Tibial nerve (tissue), 4 donors: ENCODE results near the gene NAE1. TPM values are rescaled to one million over a fixed set of nuclear protein-coding genes. Genes with fewer than 3 reads are reported as not detected.

Experiments
- DNase-seq, 2 donors: peaks; one replicate each; pipeline ENCODE4 v3.0.0-alpha.2; 2019; ENCODE audit warnings: low spot score in 2 of 2
- H3K27ac ChIP-seq, 4 donors: fragments of 200-600 bp; sonication (generic) in 3 of 4; one replicate each; pipeline ENCODE4 v1.5.1; 2017 to 2019; ENCODE audit warnings: mild to moderate bottlenecking in 1 of 4
- H3K27me3 ChIP-seq, 2 donors: fragments of 200-600 bp; sonication (generic) in 1 of 2; one replicate each; pipeline versions ENCODE4 v1.5.1 to v1.6.0; 2017 to 2019
- H3K36me3 ChIP-seq, 3 donors: fragments of 200-600 bp; sonication (generic); one replicate each; pipeline ENCODE4 v1.5.1; 2018 to 2019
- H3K4me1 ChIP-seq, 4 donors: fragments of 200-600 bp; sonication (generic) in 3 of 4; one replicate each; pipeline ENCODE4 v1.5.1; 2017 to 2019
- H3K4me3 ChIP-seq, 4 donors: fragments of 200-600 bp; sonication (generic) in 3 of 4; one replicate each; pipeline ENCODE4 v1.5.1; 2017 to 2019; ENCODE audit warnings: mild to moderate bottlenecking in 1 of 4, moderate library complexity in 1 of 4
- H3K9me3 ChIP-seq, 4 donors: fragments of 200-600 bp; sonication (generic) in 3 of 4; one replicate each; pipeline ENCODE4 v1.5.1; 2017 to 2019
- CTCF ChIP-seq, 5 experiments: fragments of 200-600 bp in 3 of 5; fragments of 450-650 bp in 2 of 5; sonication (generic) in 3 of 5; IDR thresholded peaks; one replicate each; pipeline ENCODE4 v1.5.1; 2016 to 2019; ENCODE audit warnings: antibody characterized with exemption in 5 of 5, mild to moderate bottlenecking in 3 of 5, moderate library complexity in 2 of 5
- EP300 ChIP-seq, 2 donors: sonication (generic); formaldehyde crosslinking; IDR thresholded peaks; one replicate each; pipeline ENCODE4 v1.6.1; 2017; ENCODE audit warnings: antibody characterized with exemption in 2 of 2, mild to moderate bottlenecking in 1 of 2
- POLR2A ChIP-seq, 2 donors: fragments of 450-650 bp; IDR thresholded peaks; one replicate each; pipeline ENCODE4 v1.6.1; 2017; ENCODE audit warnings: antibody characterized with exemption in 2 of 2, mild to moderate bottlenecking in 2 of 2, moderate library complexity in 2 of 2
- WGBS, 2 donors: methylation state at CpG; one replicate each; pipeline ENCODE4 v1.1.5; 2018; 5-methylcytosine and 5-hydroxymethylcytosine counted together
- total RNA-seq, 4 donors: library from RNA; depleted of rRNA; stranded (reverse); fragments of >200 nt; gene quantifications; one replicate each; pipeline ENCODE4 v1.1.0, GENCODE V29; 2016

The NAE1 gene
- total RNA-seq, 4 donors from 2014 or later, result 29.4 to 45.7 (median 34.6) TPM

- WGBS, 2 donors, result 100% methylated on average over 2 of the region's 2 CpGs
- H3K4me1 ChIP-seq, result peaks cover 0 to 16% (median 13%) of the 10 kb centered on the region in 4 donors
- H3K36me3 ChIP-seq, result no peaks in the 10 kb centered on the region
- no peak for TF ChIP-seq CTCF (IDR thresholded peaks at IDR 0.05)
- TF ChIP-seq EP300 (IDR thresholded peaks at IDR 0.05), result no peak
- H3K4me3 ChIP-seq, result no peak overlapping the region
- H3K27me3 ChIP-seq, result peaks cover 0 to 39% of the 10 kb centered on the region in 2 donors
- H3K9me3 ChIP-seq, result no peaks in the 10 kb centered on the region
- H3K27ac ChIP-seq, result no peak overlapping the region
- DNase-seq, result no peak
Measured at GRCh38 chr16:66843191-66843590, 12.4 kb upstream of the NAE1 start.

DNA sequence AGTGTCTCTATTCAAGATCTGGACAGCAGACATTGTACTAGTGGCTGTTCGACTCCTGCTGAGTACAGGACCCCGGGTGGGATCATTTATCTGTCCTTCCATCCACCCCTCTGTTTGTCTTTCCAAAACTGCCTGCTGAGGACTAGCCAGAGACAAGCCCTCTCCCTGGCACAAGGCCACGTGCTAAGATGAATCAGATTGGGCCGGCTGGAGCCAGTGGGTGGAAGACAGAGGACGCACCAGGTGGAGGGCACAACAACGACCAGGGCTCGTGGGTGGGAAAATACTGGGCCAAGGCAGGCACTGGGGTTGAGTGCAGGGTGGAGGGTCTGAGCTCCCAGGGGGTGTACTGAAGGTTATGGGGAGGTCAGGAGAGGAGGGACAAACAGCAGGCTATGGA lies 12.0 kb upstream of the NAE1 start:
- WGBS, 2 donors, result 46 to 53% methylated on average over 7 of the region's 7 CpGs
- Histone ChIP-seq H3K27ac (no peak overlapping the region), H3K9me3 (no peaks in the 10 kb centered on the region), H3K4me3 (no peak overlapping the region), H3K27me3 (peaks cover 0 to 38% of the 10 kb centered on the region in 2 donors), H3K36me3 (no peaks in the 10 kb centered on the region), H3K4me1 (peaks cover 0 to 16% (median 13%) of the 10 kb centered on the region in 4 donors)
- no peak for DNase-seq
- no peak for TF ChIP-seq EP300 (IDR thresholded peaks at IDR 0.05)
- no peak for TF ChIP-seq CTCF (IDR thresholded peaks at IDR 0.05)
- no peak for TF ChIP-seq POLR2A (IDR thresholded peaks at IDR 0.05)

GRCh38 chr16:66841366-66841765 lies 10.6 kb upstream of the NAE1 start:
- Histone ChIP-seq H3K27me3 (peaks cover 0 to 33% of the 10 kb centered on the region in 2 donors), H3K36me3 (no peaks in the 10 kb centered on the region), H3K4me1 (peaks cover 0 to 16% (median 13%) of the 10 kb centered on the region in 4 donors), H3K4me3 (no peak overlapping the region), H3K27ac (no peak overlapping the region), H3K9me3 (no peaks in the 10 kb centered on the region)
- DNase-seq, result no peak
- 80 to 84% methylated on average over 4 of the region's 4 CpGs for WGBS, 2 donors
- TF ChIP-seq EP300 (IDR thresholded peaks at IDR 0.05) (no peak), POLR2A (IDR thresholded peaks at IDR 0.05) (no peak), CTCF (IDR thresholded peaks at IDR 0.05) (no peak)

DNA sequence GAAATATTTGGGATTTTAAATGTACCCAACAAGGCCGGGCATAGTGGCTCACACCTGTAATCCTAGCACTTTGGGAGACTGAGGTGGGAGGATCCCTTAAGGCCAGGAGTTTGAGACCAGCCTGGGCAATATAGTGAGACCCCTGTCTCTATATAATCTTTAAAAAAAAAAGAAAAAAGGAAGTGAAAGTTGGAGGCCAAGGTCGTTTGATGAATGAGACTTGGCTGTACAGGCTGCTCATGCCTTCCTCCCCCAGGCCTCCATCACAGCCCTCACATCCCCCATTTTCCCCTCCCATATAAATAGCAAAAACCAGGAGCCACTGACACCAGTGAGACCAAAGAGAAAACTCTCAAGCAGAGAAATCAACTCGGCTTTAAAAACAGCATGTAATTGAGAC lies 10.1 kb upstream of the NAE1 start:
- Histone ChIP-seq H3K27me3 (peaks cover 0 to 28% of the 10 kb centered on the region in 2 donors), H3K27ac (no peak overlapping the region), H3K4me1 (peaks cover 0 to 16% (median 13%) of the 10 kb centered on the region in 4 donors), H3K36me3 (no peaks in the 10 kb centered on the region), H3K9me3 (no peaks in the 10 kb centered on the region), H3K4me3 (no peak overlapping the region)
- TF ChIP-seq EP300 (IDR thresholded peaks at IDR 0.05), result no peak
- TF ChIP-seq CTCF (IDR thresholded peaks at IDR 0.05), result no peak
- no peak for TF ChIP-seq POLR2A (IDR thresholded peaks at IDR 0.05)
- no peak for DNase-seq
- 45 to 66% methylated on average over 3 of the region's 3 CpGs for WGBS, 2 donors

GRCh38 chr16:66834746-66835145 lies 4.0 kb upstream of the NAE1 start:
- no peak for DNase-seq
- H3K36me3 ChIP-seq, result no peaks in the 10 kb centered on the region
- H3K9me3 ChIP-seq, result no peaks in the 10 kb centered on the region
- no peaks in the 10 kb centered on the region for H3K27me3 ChIP-seq
- no peak for TF ChIP-seq EP300 (IDR thresholded peaks at IDR 0.05)
- TF ChIP-seq POLR2A (IDR thresholded peaks at IDR 0.05), result no peak
- no peak for TF ChIP-seq CTCF (IDR thresholded peaks at IDR 0.05)
- H3K4me3 ChIP-seq, result no peak overlapping the region
- 85 to 87% methylated on average over 5 of the region's 5 CpGs for WGBS, 2 donors
- H3K27ac ChIP-seq, result no peak overlapping the region
- peaks cover 0 to 8% (median 3%) of the 10 kb centered on the region in 4 donors for H3K4me1 ChIP-seq
